ENCODE data around the gene GRIA3.

The GRIA3 gene

DNA sequence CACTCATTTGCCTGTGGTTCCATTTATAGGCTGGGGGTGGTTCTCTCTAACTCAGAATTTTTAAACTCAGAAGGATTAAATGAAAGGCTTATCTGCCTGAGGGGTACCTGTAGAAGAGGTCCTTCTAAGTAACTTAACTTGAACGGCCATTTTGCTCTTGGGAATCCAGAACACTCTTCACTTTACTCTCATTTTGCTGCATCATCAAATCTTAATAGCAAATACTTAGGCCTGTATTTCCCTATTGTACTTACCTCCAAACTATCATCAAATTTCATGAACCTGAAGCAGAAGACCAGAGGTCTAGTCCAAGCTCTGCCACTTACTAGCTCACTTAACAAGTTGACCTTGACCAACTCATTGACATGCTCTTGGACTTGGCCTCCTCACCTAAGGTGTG, 70.4 kb downstream of the GRIA3 start:
- TF ChIP-seq, protein P1, sequence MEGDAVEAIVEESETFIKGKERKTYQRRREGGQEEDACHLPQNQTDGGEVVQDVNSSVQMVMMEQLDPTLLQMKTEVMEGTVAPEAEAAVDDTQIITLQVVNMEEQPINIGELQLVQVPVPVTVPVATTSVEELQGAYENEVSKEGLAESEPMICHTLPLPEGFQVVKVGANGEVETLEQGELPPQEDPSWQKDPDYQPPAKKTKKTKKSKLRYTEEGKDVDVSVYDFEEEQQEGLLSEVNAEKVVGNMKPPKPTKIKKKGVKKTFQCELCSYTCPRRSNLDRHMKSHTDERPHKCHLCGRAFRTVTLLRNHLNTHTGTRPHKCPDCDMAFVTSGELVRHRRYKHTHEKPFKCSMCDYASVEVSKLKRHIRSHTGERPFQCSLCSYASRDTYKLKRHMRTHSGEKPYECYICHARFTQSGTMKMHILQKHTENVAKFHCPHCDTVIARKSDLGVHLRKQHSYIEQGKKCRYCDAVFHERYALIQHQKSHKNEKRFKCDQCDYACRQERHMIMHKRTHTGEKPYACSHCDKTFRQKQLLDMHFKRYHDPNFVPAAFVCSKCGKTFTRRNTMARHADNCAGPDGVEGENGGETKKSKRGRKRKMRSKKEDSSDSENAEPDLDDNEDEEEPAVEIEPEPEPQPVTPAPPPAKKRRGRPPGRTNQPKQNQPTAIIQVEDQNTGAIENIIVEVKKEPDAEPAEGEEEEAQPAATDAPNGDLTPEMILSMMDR (IDR thresholded peaks at IDR 0.05; ENCODE audit: low read depth, low read length, missing control alignments), result no peak

DNA sequence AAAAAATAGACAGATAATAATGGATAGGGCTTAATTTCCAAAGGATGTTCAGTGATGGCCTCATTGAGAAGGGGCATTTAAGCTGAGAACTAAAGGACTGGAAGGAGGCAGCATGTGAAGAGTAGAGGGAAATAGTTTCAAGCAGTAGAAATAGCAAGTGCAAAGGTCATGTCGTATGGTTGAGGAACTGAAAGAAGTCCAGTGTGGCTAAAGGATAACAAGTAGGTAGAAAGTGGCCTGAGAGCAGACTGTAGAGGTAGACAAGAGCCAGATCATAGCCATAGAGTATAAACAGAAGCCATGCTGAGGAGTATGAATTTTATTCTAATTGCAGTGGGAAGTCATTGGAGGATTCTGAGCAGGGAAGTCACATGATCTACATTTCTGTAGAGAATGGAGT, 72.3 kb downstream of the GRIA3 start:
- TF ChIP-seq, protein P1 (IDR thresholded peaks at IDR 0.05; ENCODE audit: low read depth, low read length, missing control alignments), result no peak
- no peak overlapping the region for H3K4me3 ChIP-seq (replicated peaks; ENCODE audit: low read depth, low read length)
- no peak for DNase-seq (ENCODE audit: extremely low read depth, low read depth)

More for the DNA sequence above, 70.4 kb downstream of the GRIA3 start:
- H3K4me3 ChIP-seq (replicated peaks; ENCODE audit: low read depth, low read length), result no peak overlapping the region
- DNase-seq (ENCODE audit: extremely low read depth, low read depth), result no peak

DNA sequence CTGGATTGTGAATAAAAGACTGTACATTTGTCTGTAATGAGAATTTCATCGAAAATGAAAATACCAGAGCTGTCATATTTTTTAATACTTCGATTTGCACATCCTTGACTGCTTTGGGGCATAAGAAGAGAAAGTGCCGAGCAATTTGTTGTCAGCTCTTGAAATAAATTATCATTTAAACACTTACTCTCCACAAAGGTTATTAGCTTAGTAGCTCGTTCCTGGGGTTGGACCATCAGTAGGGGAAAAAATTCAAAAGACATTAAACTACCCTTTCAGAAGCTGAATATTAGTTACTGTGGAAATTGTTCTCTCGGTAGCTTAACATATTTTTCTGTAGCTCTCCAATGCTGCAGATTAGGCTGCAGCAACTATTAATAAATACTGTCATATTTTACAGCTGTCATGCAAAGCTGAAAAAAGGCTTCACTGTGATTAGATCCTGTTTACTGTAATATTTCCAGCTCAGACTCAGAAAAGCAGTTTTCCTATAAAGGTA, 76.9 kb downstream of the GRIA3 start:
- TF ChIP-seq, protein P1 (IDR thresholded peaks at IDR 0.05; ENCODE audit: low read depth, low read length, missing control alignments), result no peak
- no peak for DNase-seq (ENCODE audit: extremely low read depth, low read depth)
- no peak overlapping the region for H3K4me3 ChIP-seq (replicated peaks; ENCODE audit: low read depth, low read length)

DNA sequence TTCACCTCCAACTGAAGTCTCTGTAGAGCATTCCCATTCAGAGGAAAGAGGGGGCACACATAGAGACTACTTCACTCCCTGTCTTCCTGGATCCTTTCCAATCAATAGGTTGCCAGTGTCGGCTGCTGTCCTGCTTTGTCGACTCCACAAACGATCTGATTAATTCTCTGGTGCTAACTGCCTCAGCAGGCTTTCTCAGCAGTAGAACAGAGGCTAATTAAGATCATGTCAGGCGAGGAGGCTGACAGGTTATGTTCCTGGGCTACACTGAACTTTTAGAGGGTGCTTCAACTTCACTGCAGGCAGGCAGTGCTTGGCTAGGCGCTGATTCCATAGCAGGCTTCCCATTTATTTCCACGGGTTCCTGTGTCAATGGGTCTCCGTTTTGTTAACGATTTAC, 79.2 kb downstream of the GRIA3 start:
- DNase-seq (ENCODE audit: extremely low read depth, low read depth), result no peak
- TF ChIP-seq, protein P1 (IDR thresholded peaks at IDR 0.05; ENCODE audit: low read depth, low read length, missing control alignments), result no peak
- no peak overlapping the region for H3K4me3 ChIP-seq (replicated peaks; ENCODE audit: low read depth, low read length)

DNA sequence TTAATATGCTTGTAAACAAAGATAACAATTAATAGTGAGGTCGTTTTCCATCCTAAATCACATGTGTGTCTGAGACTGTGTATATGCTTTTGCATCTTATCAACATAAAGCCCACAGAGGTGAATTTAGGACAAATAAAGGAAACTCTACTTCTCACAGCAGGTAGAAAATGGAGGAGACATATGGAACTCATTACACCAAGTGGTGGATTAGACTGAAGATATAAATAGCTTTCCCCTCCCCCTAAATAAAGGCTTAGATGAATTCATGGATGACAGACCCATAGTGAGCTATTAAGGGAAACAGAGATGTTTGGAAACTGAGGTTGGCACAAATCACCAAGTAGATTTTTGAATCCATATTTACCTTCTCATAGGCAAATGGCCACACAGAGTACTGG, 79.7 kb downstream of the GRIA3 start:
- no peak for DNase-seq (ENCODE audit: extremely low read depth, low read depth)
- TF ChIP-seq, protein P1 (IDR thresholded peaks at IDR 0.05; ENCODE audit: low read depth, low read length, missing control alignments), result no peak
- no peak overlapping the region for H3K4me3 ChIP-seq (replicated peaks; ENCODE audit: low read depth, low read length)

DNA sequence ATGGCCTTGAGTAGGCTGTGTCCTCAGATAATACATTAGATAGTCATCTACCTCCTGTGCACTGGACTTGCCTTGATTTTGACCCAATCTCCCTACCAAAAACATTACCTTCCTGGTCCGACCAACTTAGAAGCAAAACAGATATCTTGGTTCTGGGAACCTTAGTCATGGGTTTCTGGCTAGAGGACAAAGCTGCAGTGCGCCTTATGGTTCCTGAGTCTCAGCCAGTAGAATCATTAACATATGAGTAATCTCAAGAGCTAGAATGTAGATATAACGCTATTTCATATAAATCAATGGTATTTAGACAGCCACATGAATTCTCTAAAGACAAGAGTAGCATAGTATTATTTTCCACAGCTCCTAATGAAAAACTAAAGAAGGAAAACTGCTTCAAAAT, 83.1 kb downstream of the GRIA3 start:
- H3K4me3 ChIP-seq (replicated peaks; ENCODE audit: low read depth, low read length), result no peak overlapping the region
- DNase-seq (ENCODE audit: extremely low read depth, low read depth), result no peak
- TF ChIP-seq, protein P1 (IDR thresholded peaks at IDR 0.05; ENCODE audit: low read depth, low read length, missing control alignments), result no peak

DNA sequence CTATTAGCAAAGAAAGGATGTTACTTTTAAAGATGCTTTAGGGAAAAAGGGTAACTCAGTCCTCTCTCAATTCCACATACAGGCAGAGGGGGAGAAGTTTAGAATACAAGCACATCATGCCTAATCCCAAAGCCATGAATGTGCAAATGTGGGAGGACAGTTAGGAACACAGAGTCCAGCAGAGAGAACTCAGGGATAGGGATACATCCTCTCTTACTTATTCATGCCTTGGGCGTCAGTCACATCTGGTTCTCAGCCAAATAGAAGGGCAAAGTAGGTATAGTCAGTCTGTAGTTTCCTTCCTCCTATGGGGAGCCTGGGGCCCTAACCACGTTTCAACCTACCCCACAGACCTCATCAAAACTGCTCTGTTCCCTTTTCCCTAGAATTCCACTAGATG, 87.8 kb downstream of the GRIA3 start:
- H3K4me3 ChIP-seq (replicated peaks; ENCODE audit: low read depth, low read length), result no peak overlapping the region
- TF ChIP-seq, protein P1 (IDR thresholded peaks at IDR 0.05; ENCODE audit: low read depth, low read length, missing control alignments), result no peak
- DNase-seq (ENCODE audit: extremely low read depth, low read depth), result no peak

Measured in HFF-Myc (cell line).